Endothelial cell of umbilical vein (primary cell): ENCODE data around the gene RAB40C.

Experiments
- CTCF ChIP-seq, 2 donors: IDR thresholded peaks; 1 replicate in 1 of 2; 2 replicates in 1 of 2; pipeline ENCODE4 v1.5.1; 2011; ENCODE audit warnings: low read length in 2 of 2, mild to moderate bottlenecking in 2 of 2, moderate library complexity in 2 of 2, control low read depth in 1 of 2, inconsistent platforms in 1 of 2, low read depth in 1 of 2; ENCODE audit not compliant: insufficient read depth in 1 of 2; ENCODE audit errors: extremely low read depth in 1 of 2
- EZH2 ChIP-seq: IDR thresholded peaks from 2 replicates; pipeline ENCODE4 v1.6.1; 2012; ENCODE audit warnings: borderline replicate concordance, low read depth, mild to moderate bottlenecking, moderate library complexity, low read length, inconsistent platforms; ENCODE audit not compliant: severe bottlenecking
- FOS ChIP-seq: IDR thresholded peaks from 2 replicates; pipeline ENCODE4 v1.6.1; 2011; ENCODE audit warnings: mild to moderate bottlenecking, low read length, moderate library complexity, borderline replicate concordance; ENCODE audit not compliant: insufficient read depth
- GATA2 ChIP-seq: IDR thresholded peaks from 2 replicates; pipeline ENCODE4 v1.7.0; 2011; ENCODE audit warnings: low read depth, mild to moderate bottlenecking, moderate library complexity, mixed read lengths, low read length; ENCODE audit not compliant: insufficient read length, insufficient read depth
- JUN ChIP-seq: IDR thresholded peaks from 2 replicates; pipeline ENCODE4 v1.6.1; 2011; ENCODE audit warnings: borderline replicate concordance, low read depth; ENCODE audit not compliant: insufficient read length, insufficient read depth
- MYC ChIP-seq: IDR thresholded peaks from one replicate; pipeline ENCODE4 v1.6.1; 2011; ENCODE audit warnings: mild to moderate bottlenecking, low read depth, low read length
- POLR2A ChIP-seq: IDR thresholded peaks from 2 replicates; pipeline ENCODE4 v1.6.1; 2012; ENCODE audit warnings: low read depth, mild to moderate bottlenecking, control low read depth, low read length
- POLR2AphosphoS5 ChIP-seq: IDR thresholded peaks from 2 replicates; pipeline ENCODE4 v1.6.1; 2012; ENCODE audit warnings: low read depth, mild to moderate bottlenecking, control low read depth, low read length, moderate library complexity; ENCODE audit not compliant: insufficient read depth
- TF ChIP-seq, protein P1 (sequence below): IDR thresholded peaks from 2 replicates; pipeline ENCODE4 v1.6.1; 2011; ENCODE audit not compliant: insufficient read depth, insufficient read length

DNA sequence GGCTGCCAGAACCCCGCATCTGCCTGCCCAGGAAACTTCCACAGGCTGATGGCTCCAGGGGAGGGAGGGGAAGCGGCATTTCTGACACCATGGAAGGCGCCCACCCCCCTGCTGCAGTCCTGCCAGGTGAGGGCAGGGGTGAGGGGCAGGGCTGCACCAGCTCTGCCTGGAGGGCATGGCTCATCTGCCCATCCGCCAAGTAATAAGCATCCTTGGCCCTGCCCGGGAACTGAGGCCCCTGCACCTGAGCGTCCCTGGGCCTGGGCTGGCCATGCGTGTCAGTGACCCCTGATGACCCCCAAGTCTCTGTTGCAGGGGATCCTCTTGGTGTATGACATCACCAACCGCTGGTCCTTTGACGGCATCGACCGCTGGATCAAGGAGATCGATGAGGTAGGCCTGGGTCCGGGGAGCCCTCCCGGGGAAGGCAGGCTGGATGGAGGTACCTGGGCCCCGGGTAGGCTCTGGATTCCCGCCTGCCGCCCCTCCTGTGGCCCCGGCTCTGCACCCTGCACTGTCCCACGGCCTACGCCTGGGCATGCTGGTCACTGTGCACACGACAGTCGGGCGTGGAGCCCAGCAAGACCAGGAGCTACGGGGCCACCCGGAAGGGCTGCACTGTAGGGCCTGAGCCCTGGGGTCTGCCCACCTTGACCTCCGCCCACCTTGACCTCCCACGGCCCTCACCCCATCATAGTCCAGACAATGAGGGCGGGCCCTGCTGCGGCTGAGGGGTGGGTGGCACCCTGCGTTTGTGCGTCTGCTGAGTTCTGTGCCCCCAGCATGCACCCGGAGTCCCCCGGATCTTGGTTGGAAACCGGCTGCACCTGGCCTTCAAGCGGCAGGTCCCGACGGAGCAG is 35.5 kb downstream of the RAB40C start:
- TF ChIP-seq CTCF (IDR thresholded peaks at IDR 0.05; ENCODE audit: extremely low read depth in 1 of 2, insufficient read depth in 1 of 2, low read depth in 1 of 2, low read length in 2 of 2) (no peak), POLR2A (no peak), EZH2 (no peak), JUN (no peak), POLR2AphosphoS5 (no peak), FOS (no peak), GATA2 (no peak), MYC (no peak)
- TF ChIP-seq, protein P1, sequence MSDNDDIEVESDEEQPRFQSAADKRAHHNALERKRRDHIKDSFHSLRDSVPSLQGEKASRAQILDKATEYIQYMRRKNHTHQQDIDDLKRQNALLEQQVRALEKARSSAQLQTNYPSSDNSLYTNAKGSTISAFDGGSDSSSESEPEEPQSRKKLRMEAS = no peak
